Endodermal cell (in vitro differentiated cells): ENCODE data around the gene CCK. TPM values are rescaled to one million over a fixed set of nuclear protein-coding genes. Genes with fewer than 3 reads are reported as not detected.

ENCODE experiments used
- DNase-seq: peaks from one replicate; pipeline ENCODE4 v3.0.0-alpha.2; 2017
- H3K27ac ChIP-seq: 2 replicates; pipeline ENCODE4 v1.5.1; 2013; ENCODE audit warnings: mild to moderate bottlenecking, low read depth, low read length, moderate library complexity
- H3K27me3 ChIP-seq: 2 replicates; pipeline ENCODE4 v1.6.1; 2013; ENCODE audit warnings: mild to moderate bottlenecking, low read length, moderate library complexity; ENCODE audit not compliant: insufficient read depth, control insufficient read depth, poor library complexity, severe bottlenecking
- H3K36me3 ChIP-seq: 2 replicates; pipeline ENCODE4 v1.7.0; 2013; ENCODE audit warnings: mild to moderate bottlenecking, low read length, moderate library complexity; ENCODE audit not compliant: control insufficient read depth, insufficient read depth
- H3K4me1 ChIP-seq: one replicate; pipeline ENCODE4 v1.7.0; 2013; ENCODE audit warnings: low read length; ENCODE audit not compliant: control insufficient read depth, insufficient read depth
- H3K4me3 ChIP-seq: 2 replicates; pipeline ENCODE4 v1.5.1; 2013; ENCODE audit warnings: mild to moderate bottlenecking, low read length, moderate library complexity
- H3K9ac ChIP-seq: 2 replicates; pipeline ENCODE4 v1.6.1; 2013; ENCODE audit warnings: mild to moderate bottlenecking, low read length, moderate library complexity; ENCODE audit not compliant: poor library complexity, severe bottlenecking; ENCODE audit errors: extremely low read depth
- H3K9me3 ChIP-seq: 2 replicates; pipeline ENCODE4 v1.6.1; 2013; ENCODE audit warnings: mild to moderate bottlenecking, low read length, moderate library complexity; ENCODE audit not compliant: control insufficient read depth
- H3K27ac Mint-ChIP-seq: 2 replicates; pipeline ENCODE4 v1.8.0; 2020; ENCODE audit warnings: mixed read lengths
- H3K27me3 Mint-ChIP-seq: 2 replicates; pipeline ENCODE4 v1.8.0; 2021; ENCODE audit warnings: mild to moderate bottlenecking, mixed read lengths; ENCODE audit not compliant: insufficient read depth
- H3K36me3 Mint-ChIP-seq: 2 replicates; pipeline ENCODE4 v1.8.0; 2020; ENCODE audit warnings: low read depth, mixed read lengths
- H3K4me1 Mint-ChIP-seq: 2 replicates; pipeline ENCODE4 v1.8.0; 2020; ENCODE audit warnings: mixed read lengths
- H3K4me3 Mint-ChIP-seq: 2 replicates; pipeline ENCODE4 v1.8.0; 2020; ENCODE audit warnings: mild to moderate bottlenecking, moderate library complexity, mixed read lengths
- H3K9me3 Mint-ChIP-seq: 2 replicates; pipeline ENCODE4 v1.8.0; 2020; ENCODE audit warnings: mild to moderate bottlenecking, mixed read lengths
- CTCF ChIP-seq: fragments of 200-600 bp; sonication (generic); conservative IDR thresholded peaks from 2 replicates; pipeline ENCODE4 v1.5.0; 2021; ENCODE audit warnings: antibody characterized with exemption, mild to moderate bottlenecking
- WGBS, 2 experiments: methylation state at CpG; one replicate each; pipeline versions ENCODE4 v1.1.5 to v1.1.7; 2013; ENCODE audit warnings: missing lambda C conversion rate in 2 of 2, mixed read lengths in 1 of 2; ENCODE audit not compliant: insufficient coverage in 1 of 2, insufficient read length in 1 of 2; 5-methylcytosine and 5-hydroxymethylcytosine counted together
- total RNA-seq, 2 donors: library from RNA; stranded (reverse); fragmentation: NEBNext Ultra II Directional in 1 of 2; extraction: Animal tissue kit (Norgen Biotek cat#: 25700) in 1 of 2; gene quantifications; 2 replicates in 1 of 2; 3 replicates in 1 of 2; pipeline ENCODE4 v1.2.1, GENCODE V29; 2021

CCK gene
- total RNA-seq, 2 donors from 2014 or later: 0.64 to 0.97 TPM

- DNase-seq: no peak
- Histone ChIP-seq H3K27me3 (peaks cover 13% of the 10 kb centered on the region), H3K4me3 (no peak overlapping the region), H3K27ac (no peak overlapping the region), H3K9me3 (no peaks in the 10 kb centered on the region), H3K36me3 (no peaks in the 10 kb centered on the region), H3K9ac (no peak overlapping the region), H3K4me1 (no peaks in the 10 kb centered on the region)
- Mint-ChIP-seq H3K4me3 (no peak overlapping the region), H3K9me3 (no peaks in the 10 kb centered on the region), H3K36me3 (no peaks in the 10 kb centered on the region), H3K27me3 (peaks cover 53% of the 10 kb centered on the region), H3K4me1 (peaks cover 8% of the 10 kb centered on the region), H3K27ac (no peak overlapping the region)
- TF ChIP-seq CTCF: no peak
- WGBS, 2 experiments: 63 to 80% methylated on average over 4 to 7 of the region's 7 CpGs
These were observed 9.0 kb downstream of the CCK start for GRCh38 chr3:42257007-42257406.

GRCh38 chr3:42256135-42256819 lies 9.7 kb downstream of the CCK start:
- no peak overlapping the region for H3K4me3 Mint-ChIP-seq
- peaks cover 51% of the 10 kb centered on the region for H3K27me3 Mint-ChIP-seq
- H3K27me3 ChIP-seq: peaks cover 7% of the 10 kb centered on the region
- no peak overlapping the region for H3K27ac ChIP-seq
- no peaks in the 10 kb centered on the region for H3K9me3 Mint-ChIP-seq
- H3K9ac ChIP-seq: no peak overlapping the region
- H3K36me3 ChIP-seq: no peaks in the 10 kb centered on the region
- H3K9me3 ChIP-seq: no peaks in the 10 kb centered on the region
- DNase-seq: no peak
- no peaks in the 10 kb centered on the region for H3K4me1 ChIP-seq
- no peak overlapping the region for H3K4me3 ChIP-seq
- no peaks in the 10 kb centered on the region for H3K36me3 Mint-ChIP-seq
- TF ChIP-seq CTCF: no peak
- 80 to 93% methylated on average over 1 of the region's 1 CpG for WGBS, 2 experiments
- peaks cover 8% of the 10 kb centered on the region for H3K4me1 Mint-ChIP-seq
- no peak overlapping the region for H3K27ac Mint-ChIP-seq

- DNase-seq: no peak
- 65 to 79% methylated on average over 3 of the region's 3 CpGs for WGBS, 2 experiments
These were observed 11.4 kb downstream of the CCK start for GRCh38 chr3:42254566-42254965.

More at GRCh38 chr3:42254566-42254965, 11.4 kb downstream of the CCK start:
- H3K27ac Mint-ChIP-seq: no peak overlapping the region
- Histone ChIP-seq H3K27me3 (peaks cover 1% of the 10 kb centered on the region), H3K4me1 (no peaks in the 10 kb centered on the region), H3K9me3 (no peaks in the 10 kb centered on the region), H3K4me3 (no peak overlapping the region), H3K36me3 (no peaks in the 10 kb centered on the region), H3K27ac (no peak overlapping the region), H3K9ac (no peak overlapping the region)
- no peak for TF ChIP-seq CTCF
- no peaks in the 10 kb centered on the region for H3K9me3 Mint-ChIP-seq
- no peak overlapping the region for H3K4me3 Mint-ChIP-seq
- peaks cover 8% of the 10 kb centered on the region for H3K4me1 Mint-ChIP-seq
- no peaks in the 10 kb centered on the region for H3K36me3 Mint-ChIP-seq
- peaks cover 37% of the 10 kb centered on the region for H3K27me3 Mint-ChIP-seq
